Liver (tissue), 9 donors: ENCODE results near the gene NCK2. TPM values are rescaled to one million over a fixed set of nuclear protein-coding genes. Genes with fewer than 3 reads are reported as not detected.

Source experiments
- DNase-seq: peaks from one replicate; pipeline ENCODE4 v3.0.0-alpha.2; 2017; ENCODE audit warnings: low spot score
- H3K27ac ChIP-seq, 2 donors: one replicate each; pipeline ENCODE4 v1.7.0; 2013; ENCODE audit warnings: inconsistent platforms in 2 of 2, low read length in 2 of 2, control low read depth in 1 of 2, low read depth in 1 of 2, mild to moderate bottlenecking in 1 of 2
- H3K27me3 ChIP-seq, 4 donors: one replicate each; pipeline versions ENCODE4 v1.6.1 to v1.7.0; 2013; ENCODE audit warnings: low read length in 3 of 4, inconsistent platforms in 1 of 4, mild to moderate bottlenecking in 1 of 4, moderate library complexity in 1 of 4; ENCODE audit not compliant: control insufficient read depth in 4 of 4, insufficient read depth in 4 of 4
- H3K36me3 ChIP-seq, 4 donors: one replicate each; pipeline versions ENCODE4 v1.6.1 to v1.7.0; 2013; ENCODE audit warnings: low read length in 3 of 4, mild to moderate bottlenecking in 3 of 4, low read depth in 1 of 4, moderate library complexity in 1 of 4; ENCODE audit not compliant: control insufficient read depth in 4 of 4, insufficient read depth in 3 of 4
- H3K4me1 ChIP-seq, 4 donors: one replicate each; pipeline versions ENCODE4 v1.6.1 to v1.7.0; 2013; ENCODE audit warnings: low read length in 3 of 4, mild to moderate bottlenecking in 3 of 4, moderate library complexity in 1 of 4; ENCODE audit not compliant: control insufficient read depth in 4 of 4, insufficient read depth in 4 of 4
- H3K4me3 ChIP-seq, 3 donors: one replicate each; pipeline versions ENCODE4 v1.6.1 to v1.7.0; 2013; ENCODE audit warnings: low read length in 3 of 3, control low read depth in 1 of 3, low read depth in 1 of 3, mild to moderate bottlenecking in 1 of 3
- H3K9ac ChIP-seq, 2 donors: one replicate each; pipeline ENCODE4 v1.7.0; 2013; ENCODE audit warnings: low read length in 2 of 2, mild to moderate bottlenecking in 2 of 2, moderate library complexity in 2 of 2, control low read depth in 1 of 2, low read depth in 1 of 2
- H3K9me3 ChIP-seq, 4 donors: one replicate each; pipeline versions ENCODE4 v1.6.1 to v1.7.0; 2013; ENCODE audit warnings: low read length in 3 of 4; ENCODE audit not compliant: control insufficient read depth in 4 of 4
- ATF3 ChIP-seq: IDR thresholded peaks from 2 replicates; pipeline ENCODE4 v1.6.1; 2016; ENCODE audit warnings: antibody characterized with exemption
- EGR1 ChIP-seq, 2 donors: IDR thresholded peaks; 2 replicates each; pipeline ENCODE4 v1.6.1; 2016 to 2018; ENCODE audit warnings: antibody characterized with exemption in 2 of 2, low read depth in 2 of 2
- FOXA1 ChIP-seq: IDR thresholded peaks from 2 replicates; pipeline ENCODE4 v1.6.1; 2016; ENCODE audit warnings: antibody characterized with exemption
- FOXA2 ChIP-seq: IDR thresholded peaks from 2 replicates; pipeline ENCODE4 v1.6.1; 2016; ENCODE audit warnings: antibody characterized with exemption
- GABPA ChIP-seq, 2 donors: IDR thresholded peaks in 1 of 2; conservative IDR thresholded peaks in 1 of 2; 2 replicates each; pipeline ENCODE4 v1.6.1; 2016; ENCODE audit warnings: antibody characterized with exemption in 2 of 2, mild to moderate bottlenecking in 1 of 2, moderate library complexity in 1 of 2
- HNF4A ChIP-seq, 2 donors: conservative IDR thresholded peaks; 2 replicates each; pipeline ENCODE4 v1.6.1; 2016; ENCODE audit warnings: antibody characterized with exemption in 2 of 2, mild to moderate bottlenecking in 2 of 2
- HNF4G ChIP-seq: IDR thresholded peaks from 2 replicates; pipeline ENCODE4 v1.6.1; 2016; ENCODE audit warnings: antibody characterized with exemption
- JUND ChIP-seq, 2 donors: IDR thresholded peaks; 2 replicates each; pipeline ENCODE4 v1.6.1; 2016; ENCODE audit warnings: antibody characterized with exemption in 2 of 2
- MAX ChIP-seq: IDR thresholded peaks from 2 replicates; pipeline ENCODE4 v1.6.1; 2016; ENCODE audit warnings: antibody characterized with exemption
- NR2F2 ChIP-seq: IDR thresholded peaks from 2 replicates; pipeline ENCODE4 v1.6.1; 2016; ENCODE audit warnings: antibody characterized with exemption
- RAD21 ChIP-seq, 2 donors: IDR thresholded peaks; 2 replicates each; pipeline ENCODE4 v1.6.1; 2016; ENCODE audit warnings: antibody characterized with exemption in 2 of 2, mild to moderate bottlenecking in 2 of 2
- SP1 ChIP-seq: IDR thresholded peaks from 2 replicates; pipeline ENCODE4 v1.6.1; 2018; ENCODE audit warnings: antibody characterized with exemption, mild to moderate bottlenecking
- TAF1 ChIP-seq: conservative IDR thresholded peaks from 2 replicates; pipeline ENCODE4 v1.6.1; 2016; ENCODE audit warnings: antibody characterized with exemption, mild to moderate bottlenecking
- WGBS: extraction: QIAGEN DNeasy Blood & Tissue Kit; methylation state at CpG from one replicate; pipeline ENCODE4 v1.1.7; 2013; 5-methylcytosine and 5-hydroxymethylcytosine counted together
- polyA plus RNA-seq, 2 donors: library from polyadenylated mRNA; stranded (reverse) in 1 of 2; unstranded in 1 of 2; fragments of 200-250 nt in 1 of 2; fragments of >200 nt in 1 of 2; fragmentation: Nextera tagmentation in 1 of 2; extraction: Ambion mirVana in 1 of 2; gene quantifications; one replicate each; pipeline versions ENCODE4 v1.2.1 to v1.2.3, GENCODE V29; 2013 to 2015
- total RNA-seq, 2 donors: library from RNA; depleted of rRNA; stranded (reverse); fragments of >200 nt; gene quantifications; one replicate each; pipeline ENCODE4 v1.2.3, GENCODE V29; 2014
- TF ChIP-seq, protein P1 (sequence below): IDR thresholded peaks from 2 replicates; pipeline ENCODE4 v1.6.1; 2016; ENCODE audit warnings: antibody characterized with exemption
- TF ChIP-seq, protein P2 (sequence below): fragments of 150-350 bp; IDR thresholded peaks from 2 replicates; pipeline ENCODE4 v1.5.1; 2017; ENCODE audit warnings: improper control_type of control experiment, low read depth, low read length; ENCODE audit not compliant: missing input control
- TF ChIP-seq, protein P3 (sequence below): IDR thresholded peaks from 2 replicates; pipeline ENCODE4 v1.6.1; 2016; ENCODE audit warnings: antibody characterized with exemption, mild to moderate bottlenecking
- donor health status: healthy.
- donor health status: healthy.
- donor health status: healthy.
- donor health status: healthy.
- donor health status: healthy.

The NCK2 gene
- total and polyA plus RNA-seq, 4 donors, result 3.4 to 15.0 (median 10.7) TPM

DNA sequence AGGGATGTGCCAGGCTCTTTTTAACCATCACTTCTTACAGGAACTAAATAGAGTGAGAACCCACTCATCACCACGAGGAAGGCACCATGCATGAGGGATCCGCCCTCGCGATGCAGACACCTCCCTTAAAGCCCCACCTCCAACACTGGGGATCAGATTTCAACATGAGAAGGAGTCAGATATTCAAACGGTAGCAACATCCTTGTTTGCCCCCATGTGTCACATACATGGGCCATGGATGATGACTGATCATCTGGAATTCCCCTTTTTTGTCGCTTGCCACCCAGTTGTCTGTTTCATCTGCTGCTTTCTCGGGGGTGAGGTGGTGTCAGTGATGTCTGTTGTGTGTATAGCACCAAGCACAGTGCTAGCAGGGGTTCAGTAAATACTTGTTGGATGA, 57.9 kb downstream of the NCK2 start (continued):
- TF ChIP-seq, protein P1, sequence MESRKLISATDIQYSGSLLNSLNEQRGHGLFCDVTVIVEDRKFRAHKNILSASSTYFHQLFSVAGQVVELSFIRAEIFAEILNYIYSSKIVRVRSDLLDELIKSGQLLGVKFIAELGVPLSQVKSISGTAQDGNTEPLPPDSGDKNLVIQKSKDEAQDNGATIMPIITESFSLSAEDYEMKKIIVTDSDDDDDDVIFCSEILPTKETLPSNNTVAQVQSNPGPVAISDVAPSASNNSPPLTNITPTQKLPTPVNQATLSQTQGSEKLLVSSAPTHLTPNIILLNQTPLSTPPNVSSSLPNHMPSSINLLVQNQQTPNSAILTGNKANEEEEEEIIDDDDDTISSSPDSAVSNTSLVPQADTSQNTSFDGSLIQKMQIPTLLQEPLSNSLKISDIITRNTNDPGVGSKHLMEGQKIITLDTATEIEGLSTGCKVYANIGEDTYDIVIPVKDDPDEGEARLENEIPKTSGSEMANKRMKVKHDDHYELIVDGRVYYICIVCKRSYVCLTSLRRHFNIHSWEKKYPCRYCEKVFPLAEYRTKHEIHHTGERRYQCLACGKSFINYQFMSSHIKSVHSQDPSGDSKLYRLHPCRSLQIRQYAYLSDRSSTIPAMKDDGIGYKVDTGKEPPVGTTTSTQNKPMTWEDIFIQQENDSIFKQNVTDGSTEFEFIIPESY, result no peak
- TF ChIP-seq HNF4G, result no peak
- no peak for TF ChIP-seq ATF3
- TF ChIP-seq MAX, result no peak

GRCh38 chr2:105803337-105803736, 58.6 kb downstream of the NCK2 start:
- Histone ChIP-seq H3K4me1 (peaks cover 0 to 15% (median 5%) of the 10 kb centered on the region in 4 donors), H3K4me3 (no peak overlapping the region), H3K27me3 (no peaks in the 10 kb centered on the region), H3K27ac (no peak overlapping the region), H3K9ac (no peak overlapping the region), H3K36me3 (peaks cover 0 to 2% (median 0%) of the 10 kb centered on the region in 4 donors), H3K9me3 (no peaks in the 10 kb centered on the region)
- DNase-seq, result no peak
- TF ChIP-seq EGR1 (IDR thresholded peaks at IDR 0.05; ENCODE audit: low read depth in 2 of 2) (no peak), HNF4A (conservative IDR thresholded peaks at IDR 0.05) (no peak), SP1 (no peak), RAD21 (IDR thresholded peaks at IDR 0.05) (no peak), JUND (IDR thresholded peaks at IDR 0.05) (no peak), GABPA (IDR thresholded peaks at IDR 0.05 in 1 of 2, conservative IDR thresholded peaks at IDR 0.05 in 1 of 2) (no peak), FOXA2 (no peak), NR2F2 (no peak), FOXA1 (no peak), HNF4G (no peak), TAF1 (no peak)
- TF ChIP-seq, protein P2, sequence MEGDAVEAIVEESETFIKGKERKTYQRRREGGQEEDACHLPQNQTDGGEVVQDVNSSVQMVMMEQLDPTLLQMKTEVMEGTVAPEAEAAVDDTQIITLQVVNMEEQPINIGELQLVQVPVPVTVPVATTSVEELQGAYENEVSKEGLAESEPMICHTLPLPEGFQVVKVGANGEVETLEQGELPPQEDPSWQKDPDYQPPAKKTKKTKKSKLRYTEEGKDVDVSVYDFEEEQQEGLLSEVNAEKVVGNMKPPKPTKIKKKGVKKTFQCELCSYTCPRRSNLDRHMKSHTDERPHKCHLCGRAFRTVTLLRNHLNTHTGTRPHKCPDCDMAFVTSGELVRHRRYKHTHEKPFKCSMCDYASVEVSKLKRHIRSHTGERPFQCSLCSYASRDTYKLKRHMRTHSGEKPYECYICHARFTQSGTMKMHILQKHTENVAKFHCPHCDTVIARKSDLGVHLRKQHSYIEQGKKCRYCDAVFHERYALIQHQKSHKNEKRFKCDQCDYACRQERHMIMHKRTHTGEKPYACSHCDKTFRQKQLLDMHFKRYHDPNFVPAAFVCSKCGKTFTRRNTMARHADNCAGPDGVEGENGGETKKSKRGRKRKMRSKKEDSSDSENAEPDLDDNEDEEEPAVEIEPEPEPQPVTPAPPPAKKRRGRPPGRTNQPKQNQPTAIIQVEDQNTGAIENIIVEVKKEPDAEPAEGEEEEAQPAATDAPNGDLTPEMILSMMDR, result no peak
- TF ChIP-seq, protein P3, sequence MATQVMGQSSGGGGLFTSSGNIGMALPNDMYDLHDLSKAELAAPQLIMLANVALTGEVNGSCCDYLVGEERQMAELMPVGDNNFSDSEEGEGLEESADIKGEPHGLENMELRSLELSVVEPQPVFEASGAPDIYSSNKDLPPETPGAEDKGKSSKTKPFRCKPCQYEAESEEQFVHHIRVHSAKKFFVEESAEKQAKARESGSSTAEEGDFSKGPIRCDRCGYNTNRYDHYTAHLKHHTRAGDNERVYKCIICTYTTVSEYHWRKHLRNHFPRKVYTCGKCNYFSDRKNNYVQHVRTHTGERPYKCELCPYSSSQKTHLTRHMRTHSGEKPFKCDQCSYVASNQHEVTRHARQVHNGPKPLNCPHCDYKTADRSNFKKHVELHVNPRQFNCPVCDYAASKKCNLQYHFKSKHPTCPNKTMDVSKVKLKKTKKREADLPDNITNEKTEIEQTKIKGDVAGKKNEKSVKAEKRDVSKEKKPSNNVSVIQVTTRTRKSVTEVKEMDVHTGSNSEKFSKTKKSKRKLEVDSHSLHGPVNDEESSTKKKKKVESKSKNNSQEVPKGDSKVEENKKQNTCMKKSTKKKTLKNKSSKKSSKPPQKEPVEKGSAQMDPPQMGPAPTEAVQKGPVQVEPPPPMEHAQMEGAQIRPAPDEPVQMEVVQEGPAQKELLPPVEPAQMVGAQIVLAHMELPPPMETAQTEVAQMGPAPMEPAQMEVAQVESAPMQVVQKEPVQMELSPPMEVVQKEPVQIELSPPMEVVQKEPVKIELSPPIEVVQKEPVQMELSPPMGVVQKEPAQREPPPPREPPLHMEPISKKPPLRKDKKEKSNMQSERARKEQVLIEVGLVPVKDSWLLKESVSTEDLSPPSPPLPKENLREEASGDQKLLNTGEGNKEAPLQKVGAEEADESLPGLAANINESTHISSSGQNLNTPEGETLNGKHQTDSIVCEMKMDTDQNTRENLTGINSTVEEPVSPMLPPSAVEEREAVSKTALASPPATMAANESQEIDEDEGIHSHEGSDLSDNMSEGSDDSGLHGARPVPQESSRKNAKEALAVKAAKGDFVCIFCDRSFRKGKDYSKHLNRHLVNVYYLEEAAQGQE, result no peak
- WGBS, result 83% methylated on average over 3 of the region's 3 CpGs
